ENCODE results near the gene HSPA1L.

- TF ChIP-seq CTCF (conservative IDR thresholded peaks at IDR 0.05; ENCODE audit: low read length) (no peak), EZH2phosphoT487 (IDR thresholded peaks at IDR 0.05; ENCODE audit: borderline replicate concordance) (no peak)
Observed at GRCh38 chr6:31779908-31780307, 35.2 kb downstream of the HSPA1L start.
